ENCODE measurements around the gene GPR12.

DNA sequence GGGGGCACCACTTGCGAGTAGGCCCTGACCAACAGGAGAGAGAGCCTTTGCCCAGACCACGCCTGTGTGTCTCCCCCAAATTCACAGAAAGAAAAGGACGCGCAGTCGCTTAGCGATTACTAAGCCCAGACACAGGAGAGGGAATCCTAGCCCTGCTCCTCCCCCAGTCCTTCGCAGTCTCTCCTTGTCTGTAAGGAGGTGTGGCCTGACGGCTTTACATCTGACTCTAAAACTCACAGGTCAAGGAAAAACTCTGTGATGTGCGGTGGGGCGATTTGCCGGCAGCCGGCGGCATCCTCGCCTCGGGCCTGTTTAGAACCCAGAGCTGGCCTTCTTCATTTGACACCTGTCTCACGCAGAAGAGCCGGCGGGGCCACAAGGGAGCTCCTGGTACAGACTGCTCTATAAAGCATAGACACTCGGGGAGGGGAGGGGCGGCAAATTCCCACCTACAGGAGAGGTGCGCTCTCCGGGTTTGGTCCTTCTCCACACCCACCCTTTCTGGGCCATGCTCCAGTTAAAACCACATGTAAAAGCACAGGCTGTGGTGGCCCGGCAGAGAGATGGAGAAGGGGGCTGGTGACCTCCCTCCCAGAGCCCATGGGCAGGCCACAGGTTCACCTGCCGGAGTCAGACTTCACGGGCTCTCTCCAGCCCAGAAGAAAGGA is 17.8 kb downstream of the GPR12 start:
- TF ChIP-seq, protein P1, sequence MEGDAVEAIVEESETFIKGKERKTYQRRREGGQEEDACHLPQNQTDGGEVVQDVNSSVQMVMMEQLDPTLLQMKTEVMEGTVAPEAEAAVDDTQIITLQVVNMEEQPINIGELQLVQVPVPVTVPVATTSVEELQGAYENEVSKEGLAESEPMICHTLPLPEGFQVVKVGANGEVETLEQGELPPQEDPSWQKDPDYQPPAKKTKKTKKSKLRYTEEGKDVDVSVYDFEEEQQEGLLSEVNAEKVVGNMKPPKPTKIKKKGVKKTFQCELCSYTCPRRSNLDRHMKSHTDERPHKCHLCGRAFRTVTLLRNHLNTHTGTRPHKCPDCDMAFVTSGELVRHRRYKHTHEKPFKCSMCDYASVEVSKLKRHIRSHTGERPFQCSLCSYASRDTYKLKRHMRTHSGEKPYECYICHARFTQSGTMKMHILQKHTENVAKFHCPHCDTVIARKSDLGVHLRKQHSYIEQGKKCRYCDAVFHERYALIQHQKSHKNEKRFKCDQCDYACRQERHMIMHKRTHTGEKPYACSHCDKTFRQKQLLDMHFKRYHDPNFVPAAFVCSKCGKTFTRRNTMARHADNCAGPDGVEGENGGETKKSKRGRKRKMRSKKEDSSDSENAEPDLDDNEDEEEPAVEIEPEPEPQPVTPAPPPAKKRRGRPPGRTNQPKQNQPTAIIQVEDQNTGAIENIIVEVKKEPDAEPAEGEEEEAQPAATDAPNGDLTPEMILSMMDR (IDR thresholded peaks at IDR 0.05 in 2 of 3, conservative IDR thresholded peaks at IDR 0.05 in 1 of 3; ENCODE audit: control insufficient read depth in 2 of 3, extremely low read depth in 1 of 3, insufficient read depth in 1 of 3, low read depth in 3 of 3, low read length in 3 of 3): no peak
- no peak for TF ChIP-seq FOS (IDR thresholded peaks at IDR 0.05; ENCODE audit: borderline replicate concordance, extremely low read depth, insufficient read length)
- TF ChIP-seq GABPA (IDR thresholded peaks at IDR 0.05; ENCODE audit: low read depth): no peak
- no peak for TF ChIP-seq PAX5 (IDR thresholded peaks at IDR 0.05; ENCODE audit: borderline replicate concordance, low read depth, low read length)
- TF ChIP-seq BRCA1 (IDR thresholded peaks at IDR 0.05; ENCODE audit: low read depth, low read length): no peak
- TF ChIP-seq SP1 (IDR thresholded peaks at IDR 0.05; ENCODE audit: low read depth, low read length): no peak
- TF ChIP-seq RCOR1 (conservative IDR thresholded peaks at IDR 0.05; ENCODE audit: low read depth, low read length): no peak
- TF ChIP-seq BHLHE40 (IDR thresholded peaks at IDR 0.05; ENCODE audit: borderline replicate concordance in 1 of 2, low read depth in 2 of 2, low read length in 1 of 2): no peak
- TF ChIP-seq POLR2AphosphoS5 (IDR thresholded peaks at IDR 0.05; ENCODE audit: low read length): no peak
- TF ChIP-seq, protein P2, sequence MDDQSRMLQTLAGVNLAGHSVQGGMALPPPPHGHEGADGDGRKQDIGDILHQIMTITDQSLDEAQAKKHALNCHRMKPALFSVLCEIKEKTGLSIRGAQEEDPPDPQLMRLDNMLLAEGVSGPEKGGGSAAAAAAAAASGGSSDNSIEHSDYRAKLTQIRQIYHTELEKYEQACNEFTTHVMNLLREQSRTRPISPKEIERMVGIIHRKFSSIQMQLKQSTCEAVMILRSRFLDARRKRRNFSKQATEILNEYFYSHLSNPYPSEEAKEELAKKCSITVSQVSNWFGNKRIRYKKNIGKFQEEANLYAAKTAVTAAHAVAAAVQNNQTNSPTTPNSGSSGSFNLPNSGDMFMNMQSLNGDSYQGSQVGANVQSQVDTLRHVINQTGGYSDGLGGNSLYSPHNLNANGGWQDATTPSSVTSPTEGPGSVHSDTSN (IDR thresholded peaks at IDR 0.05; ENCODE audit: insufficient replicate concordance, low read depth, low read length): no peak
- TF ChIP-seq SIX5 (IDR thresholded peaks at IDR 0.05; ENCODE audit: low read depth, low read length, severe bottlenecking): no peak
- TF ChIP-seq, protein P3, sequence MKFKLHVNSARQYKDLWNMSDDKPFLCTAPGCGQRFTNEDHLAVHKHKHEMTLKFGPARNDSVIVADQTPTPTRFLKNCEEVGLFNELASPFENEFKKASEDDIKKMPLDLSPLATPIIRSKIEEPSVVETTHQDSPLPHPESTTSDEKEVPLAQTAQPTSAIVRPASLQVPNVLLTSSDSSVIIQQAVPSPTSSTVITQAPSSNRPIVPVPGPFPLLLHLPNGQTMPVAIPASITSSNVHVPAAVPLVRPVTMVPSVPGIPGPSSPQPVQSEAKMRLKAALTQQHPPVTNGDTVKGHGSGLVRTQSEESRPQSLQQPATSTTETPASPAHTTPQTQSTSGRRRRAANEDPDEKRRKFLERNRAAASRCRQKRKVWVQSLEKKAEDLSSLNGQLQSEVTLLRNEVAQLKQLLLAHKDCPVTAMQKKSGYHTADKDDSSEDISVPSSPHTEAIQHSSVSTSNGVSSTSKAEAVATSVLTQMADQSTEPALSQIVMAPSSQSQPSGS (IDR thresholded peaks at IDR 0.05; ENCODE audit: low read length): no peak
- TF ChIP-seq TCF12 (IDR thresholded peaks at IDR 0.05; ENCODE audit: low read depth, low read length): no peak

Data from GM12878 (cell line).